ENCODE measurements around the gene ARL8A.

GRCh38 chr1:202133001-202133400 is 11.5 kb downstream of the ARL8A start:
- TF ChIP-seq EZH2 (IDR thresholded peaks at IDR 0.05; ENCODE audit: insufficient read depth, poor library complexity, severe bottlenecking) (no peak), EZH2phosphoT487 (IDR thresholded peaks at IDR 0.05; ENCODE audit: insufficient read depth, low read depth) (no peak)
